GM19043 (cell line): ENCODE data around the gene MCUB.
"Not testable (repeated sequence)": the region's sequence is repeated elsewhere in the genome, so short reads cannot be mapped to it uniquely, and the experiment has no call there.

Experiments used
- ATAC-seq: cut with Tn5 transposase; IDR thresholded peaks from one replicate; pipeline ENCODE4 v1.9.1; 2021; ENCODE audit warnings: low read depth; ENCODE audit not compliant: unreplicated experiment

Gene MCUB

GRCh38 chr4:109675181-109675580, 115.1 kb downstream of the MCUB start:
- ATAC-seq: no peak

DNA sequence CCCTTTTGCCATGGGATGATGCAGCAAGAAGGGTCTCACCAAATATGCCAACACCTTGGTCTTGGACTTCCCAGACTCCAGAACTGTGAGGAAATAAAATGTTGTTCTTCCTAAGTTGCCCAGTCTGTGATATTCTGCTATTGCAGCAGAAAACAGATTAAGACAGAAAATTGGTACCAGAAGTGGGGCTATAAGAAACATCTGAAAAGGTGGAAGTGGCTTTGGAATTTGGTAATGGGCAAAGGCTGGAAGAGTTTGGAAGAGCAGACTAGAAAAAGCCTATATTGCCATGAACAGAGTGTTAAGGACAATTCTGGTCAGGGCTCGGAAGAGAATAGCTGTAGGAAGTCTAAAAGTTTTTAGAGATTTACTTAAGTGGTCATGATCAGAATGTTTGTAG, 115.8 kb downstream of the MCUB start:
- no peak for ATAC-seq

DNA sequence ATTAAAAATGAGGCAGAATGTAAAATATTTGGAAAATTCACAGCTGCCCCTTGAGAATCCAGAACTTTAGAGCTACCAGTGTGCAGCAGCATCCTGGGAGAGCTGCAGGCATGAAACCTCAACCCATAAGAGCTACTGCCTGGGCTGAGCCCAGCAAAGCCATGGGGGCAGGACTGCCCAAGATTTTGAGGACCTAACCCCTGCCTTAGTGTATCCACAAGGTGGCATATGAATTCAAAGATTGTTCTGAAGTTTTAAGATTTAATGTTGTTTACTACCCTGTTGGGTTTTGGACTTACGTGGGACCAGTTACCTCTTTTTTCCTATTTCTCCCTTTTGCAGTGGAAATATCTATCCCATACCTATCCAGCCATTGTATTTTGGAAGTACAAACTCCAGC, 116.8 kb downstream of the MCUB start:
- no peak for ATAC-seq

- not testable (repeated sequence) for ATAC-seq
Observed at GRCh38 chr4:109678472-109678871, 118.4 kb downstream of the MCUB start.

DNA sequence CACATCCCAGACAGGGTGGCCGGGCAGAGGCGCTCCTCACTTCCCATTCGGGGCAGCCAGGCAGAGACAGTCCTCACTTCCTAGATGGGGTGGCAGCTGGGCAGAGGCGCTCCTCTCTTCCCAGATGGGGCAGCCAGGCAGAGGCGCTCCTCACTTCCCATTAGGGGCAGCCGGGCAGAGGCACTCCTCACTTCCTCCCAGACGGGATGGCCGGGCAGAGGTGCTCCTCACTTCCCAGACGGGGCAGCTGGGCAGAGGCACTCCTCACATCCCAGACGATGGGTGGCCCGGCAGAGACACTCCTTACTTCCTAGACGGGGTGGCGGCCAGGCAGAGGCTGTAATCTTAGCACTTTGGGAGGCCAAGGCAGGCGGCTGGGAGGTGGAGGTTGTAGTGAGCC, 118.9 kb downstream of the MCUB start:
- ATAC-seq: not testable (repeated sequence)

- no peak for ATAC-seq
Observed at GRCh38 chr4:109682875-109683274, 122.8 kb downstream of the MCUB start.

DNA sequence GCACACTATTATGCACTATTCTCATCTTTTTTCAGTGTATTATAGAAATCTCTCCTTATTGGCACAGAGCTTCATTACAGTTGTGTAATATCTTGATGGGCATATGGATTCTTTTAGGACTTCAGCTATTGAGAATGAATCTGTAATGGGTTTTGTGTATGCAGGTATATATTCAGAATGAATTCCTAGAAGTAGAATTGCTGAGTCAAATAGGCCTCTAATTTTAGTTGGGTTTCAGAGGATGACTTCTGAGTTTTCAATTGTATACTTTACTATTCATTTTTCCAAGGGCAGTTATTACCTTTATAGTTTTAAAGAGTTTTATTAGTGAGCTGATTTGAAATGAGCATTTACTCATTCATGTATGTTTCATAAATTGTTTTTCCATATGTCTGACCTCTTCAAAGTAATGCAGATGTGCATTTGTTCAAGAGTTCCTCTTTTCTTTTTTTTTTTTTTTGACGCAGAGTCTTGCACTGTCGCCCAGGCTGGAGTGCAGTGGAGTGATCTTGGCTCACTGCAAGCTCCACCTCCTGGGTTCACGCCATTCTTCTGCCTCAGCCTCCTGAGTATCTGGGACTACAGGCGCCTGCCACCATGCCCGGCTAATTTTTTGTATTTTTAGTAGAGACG, 123.7 kb downstream of the MCUB start:
- no peak for ATAC-seq

- no peak for ATAC-seq
Observed at GRCh38 chr4:109684727-109685126, 124.7 kb downstream of the MCUB start.

- peak; percentile 89 for ATAC-seq
Observed at GRCh38 chr4:109690690-109691410, 130.8 kb downstream of the MCUB start.

- ATAC-seq: no peak
Observed at GRCh38 chr4:109691411-109691920, 131.4 kb downstream of the MCUB start.

- ATAC-seq: no peak
Observed at GRCh38 chr4:109698656-109699055, 138.6 kb downstream of the MCUB start.

GRCh38 chr4:109699553-109700225, 139.6 kb downstream of the MCUB start:
- ATAC-seq: no peak

DNA sequence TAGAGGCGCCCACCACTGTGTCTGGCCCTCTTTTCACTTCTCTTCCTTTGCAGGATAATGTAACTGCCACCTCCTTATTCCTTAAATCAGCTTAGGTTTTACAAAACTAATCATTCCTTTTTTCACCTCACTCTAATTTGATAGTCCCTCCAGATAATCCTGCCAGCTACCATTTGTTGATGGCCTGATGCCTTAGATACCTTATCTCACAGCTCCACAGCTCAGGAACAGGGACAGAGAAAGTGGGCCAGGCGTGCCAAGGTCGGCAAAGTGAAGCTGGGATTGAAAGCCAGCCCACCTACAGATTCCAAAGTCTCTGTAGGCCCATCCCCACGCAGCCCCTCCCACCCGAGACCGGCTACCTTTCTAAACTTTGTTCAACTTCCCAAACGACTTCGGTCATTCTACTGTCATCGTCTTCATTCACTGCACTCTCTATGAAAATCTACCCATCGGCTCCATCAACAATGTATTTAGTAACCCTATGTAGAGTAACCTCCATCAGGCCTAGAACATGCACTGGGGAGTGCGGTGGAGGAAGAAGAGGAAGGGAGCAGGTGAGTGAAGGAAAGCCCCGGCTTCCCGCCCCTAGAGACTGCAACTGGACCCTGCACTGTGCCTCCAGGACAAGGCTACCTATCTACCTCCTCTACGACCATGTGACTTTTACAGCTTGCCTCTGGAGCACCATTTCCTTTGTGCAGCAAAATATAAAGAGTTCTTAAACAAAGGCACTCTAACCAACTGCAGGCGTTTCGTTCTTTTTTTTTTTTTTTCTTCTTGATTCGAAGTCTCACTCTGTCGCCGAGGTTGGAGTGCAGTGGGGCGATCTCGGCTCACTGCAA, 141.7 kb downstream of the MCUB start:
- no peak for ATAC-seq

DNA sequence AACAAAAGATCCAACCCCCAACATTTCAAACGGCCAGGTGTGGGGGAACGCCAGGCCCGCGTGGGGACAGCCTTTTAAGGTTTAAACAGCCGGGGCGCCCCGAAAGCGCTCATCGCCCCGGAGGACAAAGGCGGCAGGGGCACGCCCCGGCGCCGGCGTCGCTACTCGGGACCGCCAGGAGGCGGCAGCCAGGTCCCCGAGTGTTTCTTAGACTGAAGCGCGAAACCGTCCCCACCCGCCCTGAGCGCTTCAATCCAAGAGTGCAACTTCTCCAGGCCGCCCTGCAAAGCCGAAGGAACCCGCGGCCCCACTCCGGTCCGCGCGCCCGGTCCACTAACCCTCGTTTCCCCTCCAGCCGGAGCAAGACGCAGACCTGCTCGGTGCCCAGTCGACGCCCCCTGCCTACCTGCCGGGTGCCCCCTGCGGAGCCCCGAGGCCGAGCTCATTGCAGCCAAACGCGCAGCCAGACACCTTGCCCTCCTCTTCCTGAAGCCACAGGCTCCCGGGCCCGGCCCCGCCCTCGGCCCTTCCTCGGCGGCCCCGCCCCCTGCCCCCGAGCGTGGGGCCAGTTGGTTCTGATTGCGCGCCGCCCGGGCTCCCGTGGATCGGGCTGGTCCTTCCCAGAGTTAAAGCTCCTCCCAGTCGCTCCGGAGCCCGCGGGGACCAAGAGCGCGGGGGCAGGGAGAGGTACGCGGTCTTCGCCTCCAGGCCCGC, 143.1 kb downstream of the MCUB start, which contains the start of gene CASP6:
Gene CASP6 (minus strand): TSS at position 496 of the 714 bp plus-strand sequence. CDS start 50 bp downstream, at position 446.
- peak; percentile 65 for ATAC-seq

GRCh38 chr4:109703664-109704361, 143.8 kb downstream of the MCUB start:
- ATAC-seq: no peak

DNA sequence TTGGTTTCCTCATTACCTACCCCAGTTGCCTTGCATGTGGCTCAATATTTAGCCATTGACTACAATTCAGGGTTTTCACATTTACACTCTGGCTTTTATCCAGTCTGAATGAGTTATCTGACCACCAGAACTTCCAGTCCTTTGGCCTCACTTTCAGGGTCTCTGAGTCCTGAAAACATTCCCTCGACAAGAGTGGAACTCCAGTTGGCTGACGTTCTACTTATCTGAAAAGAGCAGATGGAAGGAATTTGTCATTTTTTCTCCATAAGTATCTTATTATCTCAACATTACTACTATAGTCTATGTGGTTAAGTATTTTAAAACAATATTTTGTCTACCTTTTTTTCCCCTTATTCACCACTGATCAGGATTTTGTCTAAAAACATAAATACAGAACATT, 148.4 kb downstream of the MCUB start:
- ATAC-seq: no peak

DNA sequence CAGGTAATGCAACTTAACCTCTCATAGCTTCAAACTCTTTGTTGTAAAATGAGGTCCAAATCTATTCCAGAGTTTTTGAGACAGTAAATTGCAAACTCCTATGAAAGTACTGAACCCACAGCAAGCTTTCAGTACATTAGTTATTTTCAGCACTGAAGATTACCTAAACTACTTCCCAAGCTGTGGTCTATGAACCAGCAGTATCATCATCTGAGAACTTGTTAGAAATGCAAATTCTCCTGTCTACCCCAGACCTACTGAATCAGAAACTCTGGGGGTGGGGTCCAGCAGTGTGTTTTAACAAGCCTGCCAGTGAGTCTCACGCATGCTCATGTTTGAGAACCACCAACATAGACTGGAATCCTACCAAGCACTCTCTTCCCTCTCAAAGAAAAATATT, 148.9 kb downstream of the MCUB start:
- peak; percentile 79 for ATAC-seq

GRCh38 chr4:109713500-109713899, 153.5 kb downstream of the MCUB start:
- no peak for ATAC-seq

- ATAC-seq: no peak
Observed at GRCh38 chr4:109718759-109719158, 158.7 kb downstream of the MCUB start.
